Stimulated activated CD4-positive, alpha-beta T cell treated with anti-CD3 and anti-CD28 coated beads, Interleukin-4, amount 100 ng/mL, for 4 hours (primary cell): ENCODE measurements around the gene VPS51.
"Not testable (repeated sequence)": the region's sequence is repeated elsewhere in the genome, so short reads cannot be mapped to it uniquely, and the experiment has no call there.

Source experiments
- DNase-seq, 2 experiments: peaks; one replicate each; pipeline ENCODE4 v3.0.0-alpha.2; 2020

VPS51 gene

DNA sequence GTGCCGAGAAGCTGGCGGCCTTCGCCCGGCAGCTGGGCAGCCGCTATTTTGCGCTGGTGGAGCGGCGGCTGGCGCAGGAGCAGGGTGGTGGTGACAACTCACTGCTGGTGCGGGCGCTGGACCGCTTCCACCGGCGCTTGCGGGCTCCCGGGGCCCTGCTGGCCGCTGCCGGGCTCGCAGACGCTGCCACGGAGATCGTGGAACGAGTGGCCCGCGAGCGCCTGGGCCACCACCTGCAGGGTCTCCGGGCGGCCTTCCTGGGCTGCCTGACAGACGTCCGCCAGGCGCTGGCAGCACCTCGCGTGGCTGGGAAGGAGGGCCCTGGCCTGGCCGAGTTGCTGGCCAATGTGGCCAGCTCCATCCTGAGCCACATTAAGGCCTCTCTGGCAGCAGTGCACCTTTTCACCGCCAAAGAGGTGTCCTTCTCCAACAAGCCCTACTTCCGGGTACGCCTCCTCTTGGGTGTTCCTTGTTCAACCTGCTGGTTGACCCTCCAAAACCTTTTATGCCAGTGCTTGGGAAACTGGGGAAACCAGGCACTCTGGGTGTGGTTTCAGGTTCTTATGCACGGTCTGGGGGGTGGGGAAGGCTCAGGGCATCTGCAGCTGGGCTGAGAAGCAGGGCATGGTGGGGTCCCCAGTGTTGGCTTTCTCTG is 12.6 kb downstream of the VPS51 start:
- DNase-seq: no peak

DNA sequence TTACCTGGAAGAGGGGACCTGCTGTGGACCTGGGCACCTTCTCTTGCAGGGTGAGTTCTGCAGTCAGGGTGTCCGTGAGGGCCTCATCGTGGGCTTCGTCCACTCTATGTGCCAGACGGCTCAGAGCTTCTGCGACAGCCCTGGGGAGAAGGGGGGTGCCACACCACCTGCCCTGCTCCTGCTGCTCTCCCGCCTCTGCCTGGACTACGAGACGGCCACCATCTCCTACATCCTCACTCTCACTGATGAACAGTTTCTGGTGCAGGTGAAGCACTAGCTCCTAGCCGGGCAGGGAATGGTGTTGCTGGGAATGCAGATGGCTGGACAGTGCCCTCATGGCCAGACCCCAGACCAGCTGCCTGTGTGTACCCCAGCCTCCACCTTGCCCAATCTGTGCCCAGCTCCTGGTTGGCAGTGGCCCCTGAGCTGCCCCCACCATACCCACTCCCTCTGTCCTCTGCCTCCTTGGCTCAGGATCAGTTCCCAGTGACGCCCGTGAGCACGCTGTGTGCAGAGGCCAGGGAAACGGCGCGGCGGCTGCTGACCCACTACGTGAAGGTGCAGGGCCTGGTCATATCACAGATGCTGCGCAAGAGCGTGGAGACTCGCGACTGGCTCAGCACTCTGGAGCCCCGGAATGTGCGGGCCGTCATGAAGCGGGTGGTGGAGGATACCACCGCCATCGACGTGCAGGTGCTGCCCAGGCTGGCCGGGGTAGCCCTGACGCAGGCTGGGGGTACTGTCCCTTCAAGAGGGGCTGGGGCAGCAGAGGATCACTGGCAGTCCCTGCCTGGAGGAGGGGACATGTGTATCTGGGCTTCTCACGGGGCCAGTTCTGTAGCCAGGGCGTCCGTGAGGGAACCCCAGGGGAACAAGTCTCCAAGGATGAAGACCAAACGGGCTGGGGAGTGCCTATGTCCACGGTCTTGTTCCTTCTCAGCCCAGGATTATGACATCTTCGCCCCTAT is 13.5 kb downstream of the VPS51 start:
- no peak for DNase-seq

DNA sequence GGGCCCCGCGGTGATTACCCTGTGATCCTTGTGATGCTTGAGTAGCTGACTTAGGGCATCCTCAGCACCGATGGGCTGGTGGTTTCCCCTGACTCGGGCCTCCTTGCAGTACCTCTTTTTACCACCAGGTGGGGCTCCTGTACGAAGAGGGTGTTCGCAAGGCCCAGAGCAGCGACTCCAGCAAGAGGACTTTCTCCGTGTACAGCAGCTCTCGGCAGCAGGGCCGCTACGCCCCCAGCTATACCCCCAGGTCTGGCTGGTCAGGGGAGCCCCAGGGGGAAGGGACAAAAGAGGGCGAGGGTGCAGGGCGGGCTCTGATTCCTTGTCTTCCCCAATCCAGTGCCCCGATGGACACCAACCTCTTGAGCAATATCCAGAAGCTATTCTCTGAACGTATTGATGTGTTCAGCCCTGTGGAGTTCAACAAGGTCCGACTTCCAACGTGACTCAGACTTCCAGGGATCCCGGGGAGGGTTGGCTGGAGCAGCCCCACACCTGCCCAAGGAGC is 14.4 kb downstream of the VPS51 start:
- peak; percentile 89 to 95 for DNase-seq

DNA sequence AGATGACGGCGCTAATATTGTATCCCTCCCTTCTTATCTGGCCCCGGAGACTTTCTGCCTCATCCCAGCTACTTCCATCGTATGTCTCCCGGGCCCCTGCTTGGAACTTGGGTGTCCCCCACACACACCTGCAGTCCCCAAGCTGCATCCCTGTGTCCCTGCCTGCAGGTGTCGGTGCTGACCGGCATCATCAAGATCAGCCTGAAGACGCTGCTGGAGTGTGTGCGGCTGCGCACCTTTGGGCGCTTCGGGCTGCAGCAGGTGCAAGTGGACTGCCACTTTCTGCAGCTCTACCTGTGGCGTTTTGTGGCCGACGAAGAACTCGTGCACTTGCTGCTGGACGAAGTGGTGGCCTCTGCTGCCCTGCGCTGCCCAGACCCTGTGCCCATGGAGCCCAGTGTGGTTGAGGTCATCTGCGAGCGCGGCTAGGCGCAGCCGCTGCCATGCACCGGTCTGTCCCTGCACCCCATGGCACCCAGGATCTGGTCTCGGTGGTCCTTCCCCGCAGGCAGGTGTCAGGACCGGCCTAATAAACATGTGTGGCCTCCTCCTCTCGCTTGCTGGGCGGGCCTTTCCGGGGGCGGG is 15.2 kb downstream of the VPS51 start:
- DNase-seq: no peak

DNA sequence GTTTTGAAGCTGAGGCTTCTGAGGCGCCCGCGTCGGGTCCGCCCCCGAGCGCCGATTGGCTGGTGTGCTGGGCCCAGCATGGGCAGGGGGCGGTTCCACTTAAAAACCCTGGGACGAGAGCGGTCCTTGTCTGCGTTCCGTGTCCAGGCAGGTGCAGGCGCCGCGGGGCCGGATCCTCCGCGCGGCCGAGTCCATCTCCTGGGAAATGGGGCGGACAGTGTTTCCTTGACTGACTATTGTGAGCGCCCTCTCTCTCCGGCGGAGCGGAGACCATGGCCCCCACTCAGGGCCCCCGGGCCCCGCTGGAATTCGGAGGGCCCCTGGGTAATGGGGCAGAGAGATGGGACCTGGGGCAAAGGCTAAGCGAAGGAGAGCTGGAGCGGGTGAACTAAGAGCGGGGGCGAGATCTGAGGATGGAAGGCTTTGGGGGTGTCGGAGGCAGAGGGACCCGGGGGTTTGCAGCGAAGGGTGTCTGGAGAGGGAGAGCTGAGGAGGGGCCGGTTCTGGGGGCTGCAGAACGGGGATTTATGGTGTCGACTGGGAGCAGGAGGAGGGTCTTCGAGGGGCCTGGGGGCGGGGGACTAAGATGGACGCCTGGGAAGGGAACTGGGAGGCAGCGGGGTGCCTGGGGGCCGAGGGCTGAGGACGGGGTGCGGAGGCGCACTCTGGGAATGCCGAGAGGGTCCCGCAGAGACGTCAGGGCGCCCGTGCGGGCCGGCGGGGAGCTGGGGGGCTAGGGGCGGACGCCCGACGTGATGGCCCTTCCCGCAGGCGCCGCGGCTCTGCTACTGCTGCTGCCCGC is 15.9 kb downstream of the VPS51 start, which contains the start of gene TM7SF2:
Gene TM7SF2, plus strand, starts transcription at position 129 of the 802 bp plus-strand sequence. Its CDS starts 144 bp downstream, at position 273.
- peak; percentile 92 to 93 for DNase-seq

DNA sequence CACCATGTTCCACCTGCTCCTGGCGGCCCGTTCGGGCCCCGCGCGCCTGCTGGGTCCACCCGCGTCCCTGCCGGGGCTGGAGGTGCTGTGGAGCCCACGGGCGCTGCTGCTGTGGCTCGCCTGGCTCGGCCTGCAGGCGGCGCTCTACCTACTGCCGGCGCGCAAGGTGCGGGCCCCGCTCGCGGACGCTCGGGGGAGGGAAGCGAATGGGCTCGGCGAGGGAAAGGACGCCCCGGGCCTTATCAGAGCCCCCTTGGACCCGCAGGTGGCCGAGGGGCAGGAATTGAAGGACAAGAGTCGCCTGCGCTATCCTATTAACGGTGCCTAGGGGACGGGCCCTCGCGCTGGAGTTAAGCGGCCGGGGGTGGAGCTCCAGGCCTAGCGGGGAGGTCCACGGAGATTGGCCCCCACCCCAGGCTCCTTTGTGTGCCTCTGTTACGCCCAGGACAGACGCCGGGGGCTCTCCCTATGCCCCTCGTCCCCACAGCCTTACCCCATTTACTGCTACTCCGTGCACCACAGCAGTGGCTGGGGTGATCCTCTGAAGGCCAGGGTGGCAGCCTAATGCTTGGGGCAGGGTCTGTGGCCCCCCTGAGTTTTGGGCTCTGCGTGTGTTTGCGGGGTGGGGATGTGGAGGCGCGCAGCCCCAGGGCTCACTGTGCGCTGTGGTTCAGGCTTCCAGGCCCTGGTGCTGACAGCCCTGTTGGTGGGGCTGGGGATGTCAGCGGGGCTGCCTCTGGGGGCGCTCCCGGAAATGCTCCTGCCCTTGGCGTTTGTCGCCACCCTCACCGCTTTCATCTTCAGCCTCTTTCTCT is 16.7 kb downstream of the VPS51 start:
- DNase-seq: peak; percentile 68 to 76

DNA sequence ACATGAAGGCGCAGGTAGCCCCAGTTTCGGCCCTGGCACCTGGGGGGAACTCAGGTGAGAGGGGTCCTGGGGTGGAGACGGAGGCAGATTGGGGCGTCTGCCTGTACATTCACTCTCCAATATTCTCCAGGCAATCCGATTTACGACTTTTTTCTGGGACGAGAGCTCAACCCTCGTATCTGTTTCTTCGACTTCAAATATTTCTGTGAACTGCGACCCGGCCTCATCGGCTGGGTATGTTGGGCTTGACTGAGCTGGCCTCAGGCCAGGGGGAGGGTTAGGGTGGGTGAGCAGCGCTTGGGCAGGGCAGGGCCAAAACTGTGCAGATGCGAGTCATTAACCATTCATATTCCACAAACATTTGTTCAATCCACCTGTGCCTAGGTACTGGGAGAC is 17.3 kb downstream of the VPS51 start:
- no peak for DNase-seq

DNA sequence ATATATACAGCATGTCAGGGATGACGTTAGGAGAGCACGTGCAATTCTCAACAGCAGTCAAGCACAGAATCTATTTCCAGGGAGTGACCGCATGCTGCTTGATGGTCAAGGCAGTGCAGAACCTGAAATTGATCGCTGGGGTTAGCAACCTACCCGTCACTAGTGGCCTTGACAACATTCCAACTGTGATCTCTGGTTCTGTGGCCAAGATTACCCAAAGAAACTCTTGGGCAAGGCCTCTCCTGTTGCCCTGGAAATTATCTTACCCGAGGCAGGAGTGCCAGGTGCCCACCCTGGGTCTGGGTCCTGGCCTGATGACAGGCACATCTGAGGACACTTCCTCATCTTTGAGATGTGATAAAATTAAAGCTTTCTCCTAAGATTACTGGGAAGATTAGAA is 17.8 kb downstream of the VPS51 start:
- DNase-seq: no peak

DNA sequence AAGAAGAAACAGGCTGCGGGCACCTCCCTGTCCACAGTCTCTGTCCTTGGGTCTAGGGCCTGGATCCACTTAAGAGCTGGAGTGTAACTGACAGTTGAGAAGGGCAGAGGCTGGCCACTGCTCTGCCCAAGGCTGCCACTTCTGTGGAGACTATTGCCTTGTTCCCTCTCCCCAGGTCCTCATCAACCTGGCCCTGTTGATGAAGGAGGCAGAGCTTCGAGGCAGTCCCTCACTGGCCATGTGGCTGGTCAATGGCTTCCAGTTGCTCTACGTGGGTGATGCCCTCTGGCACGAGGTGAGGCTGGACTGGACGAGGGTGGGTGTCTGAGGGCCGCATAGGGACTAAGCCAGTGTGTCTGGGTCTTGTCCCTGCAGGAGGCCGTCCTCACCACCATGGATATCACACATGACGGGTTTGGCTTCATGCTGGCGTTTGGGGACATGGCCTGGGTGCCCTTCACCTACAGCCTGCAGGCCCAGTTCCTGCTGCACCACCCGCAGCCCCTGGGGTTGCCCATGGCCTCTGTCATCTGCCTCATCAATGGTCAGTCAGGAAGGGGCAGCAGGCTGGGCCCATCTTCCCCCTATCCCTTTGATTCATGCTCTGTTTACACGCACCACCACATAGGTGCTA is 18.6 kb downstream of the VPS51 start:
- DNase-seq: no peak

DNA sequence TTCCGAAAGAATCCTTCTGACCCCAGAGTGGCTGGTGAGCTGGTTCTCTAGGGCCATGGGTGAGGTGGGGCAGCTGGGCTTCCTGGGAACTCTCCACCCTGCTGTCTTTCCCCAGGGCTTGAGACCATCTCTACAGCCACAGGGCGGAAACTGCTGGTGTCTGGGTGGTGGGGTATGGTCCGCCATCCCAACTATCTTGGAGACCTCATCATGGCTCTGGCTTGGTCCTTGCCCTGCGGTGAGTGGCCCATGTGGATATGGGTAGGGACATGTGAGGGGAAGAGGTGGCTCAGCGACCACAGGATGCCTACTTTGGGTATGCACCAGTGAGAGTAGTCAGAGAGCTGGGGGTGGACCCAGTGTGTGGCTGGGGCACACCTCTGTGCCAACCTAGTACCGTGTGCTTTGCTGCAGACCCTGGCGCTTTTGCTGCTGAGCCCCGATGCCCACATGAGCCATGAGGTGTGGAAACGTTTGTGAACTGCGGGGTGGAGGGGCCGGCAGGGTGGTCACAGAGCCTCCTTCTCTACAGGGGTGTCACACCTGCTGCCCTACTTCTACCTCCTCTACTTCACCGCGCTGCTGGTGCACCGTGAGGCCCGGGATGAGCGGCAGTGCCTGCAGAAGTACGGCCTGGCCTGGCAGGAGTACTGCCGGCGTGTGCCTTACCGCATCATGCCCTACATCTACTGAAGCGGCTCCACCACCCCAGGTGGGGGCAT is 19.5 kb downstream of the VPS51 start:
- DNase-seq: no peak

DNA sequence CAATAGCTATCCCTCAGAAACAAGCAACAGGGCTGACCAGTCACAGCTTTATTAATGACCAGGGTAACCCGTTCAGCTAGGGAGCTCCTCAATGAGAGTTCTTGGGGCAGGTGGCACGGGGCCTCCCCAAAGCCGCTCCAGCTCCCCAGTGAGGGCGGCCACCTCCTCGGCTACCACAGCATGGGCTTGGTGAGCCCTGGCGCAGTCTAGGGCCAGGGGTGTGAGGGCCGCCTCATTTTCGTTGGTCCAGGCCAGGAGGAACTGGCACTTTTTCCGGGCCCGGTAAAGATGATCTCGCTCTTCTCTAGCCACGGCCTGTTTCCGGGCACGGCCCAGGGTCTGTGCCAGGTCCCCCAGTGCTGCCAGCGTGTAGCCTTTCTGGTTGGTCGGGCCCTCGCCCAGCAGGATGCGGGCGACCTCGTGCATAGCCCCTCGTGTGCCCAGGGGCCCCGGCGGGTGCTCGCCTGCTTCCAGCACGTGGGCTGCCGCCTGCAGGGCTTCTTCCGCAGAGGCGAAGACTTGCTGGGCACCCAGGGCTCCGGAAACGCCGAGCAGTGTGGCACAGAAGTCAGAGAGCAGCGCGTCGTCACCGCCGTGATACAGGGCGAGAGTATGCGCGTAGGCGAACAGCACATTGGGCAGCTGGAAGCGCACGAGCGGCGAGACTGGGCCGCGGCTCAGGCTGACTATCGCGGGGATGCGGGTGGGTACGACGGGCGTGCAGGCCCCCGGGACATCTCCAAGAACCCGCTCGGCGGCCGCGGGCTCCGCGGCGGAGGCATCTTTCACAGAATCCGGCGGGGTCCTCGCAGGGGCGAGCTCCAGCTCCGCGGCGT is 20.6 kb downstream of the VPS51 start:
- DNase-seq: peak; percentile 59 to 77

DNA sequence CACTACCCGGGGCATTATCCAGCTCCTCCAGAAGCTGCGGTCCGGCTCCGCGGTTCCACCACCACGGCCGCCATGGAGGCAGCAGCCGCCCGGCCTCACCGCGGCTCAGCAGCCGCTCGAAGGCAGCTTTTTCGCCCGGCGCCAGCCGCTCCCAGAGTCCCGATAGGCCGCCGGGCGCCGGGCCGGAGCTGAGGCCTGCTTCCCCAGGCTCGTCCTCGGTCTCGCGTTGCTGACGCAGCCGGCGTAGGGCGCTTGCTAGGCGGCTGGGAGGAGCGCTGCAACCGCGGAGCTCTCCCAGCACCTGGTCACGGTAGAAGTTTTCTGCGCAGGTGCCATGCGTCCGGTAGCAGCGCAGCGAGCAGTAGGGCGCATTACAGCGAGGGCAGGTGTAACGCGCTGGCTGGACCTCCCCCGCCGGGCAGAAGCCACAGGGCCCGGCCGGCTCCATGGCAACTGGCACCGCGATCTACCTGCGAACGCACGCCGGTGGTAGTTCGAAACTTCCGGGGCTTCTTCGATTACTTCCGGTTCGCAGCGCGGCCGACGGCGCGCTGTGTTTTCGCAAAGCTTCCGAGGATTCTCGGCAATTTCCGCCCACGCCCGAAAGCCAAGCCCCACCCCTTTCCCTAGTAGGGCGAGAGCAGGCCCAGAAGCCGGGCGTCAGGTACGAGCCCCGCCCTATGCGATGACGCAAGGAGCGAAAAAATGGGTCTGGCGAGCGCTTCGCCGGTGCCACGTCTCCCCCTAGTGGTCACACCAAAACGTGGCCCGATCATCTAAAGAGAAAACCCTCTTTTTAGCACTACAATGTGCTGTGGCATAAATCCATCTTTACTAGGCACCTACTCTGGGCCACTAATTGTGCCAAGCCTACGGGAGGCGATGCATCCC is 21.4 kb downstream of the VPS51 start, which contains the start of gene ZNHIT2:
Gene ZNHIT2, minus strand, starts transcription at position 496 of the 891 bp plus-strand sequence. Its CDS starts 48 bp downstream, at position 448.
- DNase-seq: peak; percentile 100

DNA sequence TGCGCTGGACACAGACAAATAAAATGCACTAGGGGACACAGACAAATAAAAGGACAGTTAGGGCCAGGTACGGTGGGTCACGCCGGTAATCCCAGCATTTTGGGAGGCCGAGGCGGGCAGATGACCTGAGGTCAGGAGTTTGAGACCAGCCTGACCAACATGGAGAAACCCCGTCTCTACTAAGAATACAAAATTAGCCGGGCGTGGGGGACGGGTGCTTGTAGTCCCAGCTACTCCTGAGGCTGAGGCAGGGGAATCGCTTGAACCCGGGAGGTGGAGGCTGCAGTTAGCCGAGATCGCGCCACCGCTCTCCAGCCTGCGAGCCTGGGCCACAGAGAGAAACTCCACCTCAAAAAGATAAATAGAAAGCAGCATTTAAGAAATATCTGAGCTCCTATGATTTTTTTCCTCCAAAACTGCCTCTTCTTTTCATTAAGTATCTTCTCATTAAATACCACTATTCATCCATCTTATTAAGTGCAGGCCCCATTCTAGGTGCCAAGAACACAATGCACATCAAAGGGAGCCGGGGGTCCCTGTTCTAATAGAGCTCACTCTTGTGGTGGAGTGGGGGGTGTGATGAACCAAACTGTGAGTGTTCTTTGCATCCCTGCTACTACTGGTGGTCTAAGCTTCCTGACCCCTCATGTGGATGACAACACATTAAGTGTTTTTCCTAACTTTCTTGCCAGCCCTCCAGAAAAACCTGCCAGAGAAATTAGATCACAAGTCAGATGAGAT is 22.3 kb downstream of the VPS51 start:
- DNase-seq: no peak

DNA sequence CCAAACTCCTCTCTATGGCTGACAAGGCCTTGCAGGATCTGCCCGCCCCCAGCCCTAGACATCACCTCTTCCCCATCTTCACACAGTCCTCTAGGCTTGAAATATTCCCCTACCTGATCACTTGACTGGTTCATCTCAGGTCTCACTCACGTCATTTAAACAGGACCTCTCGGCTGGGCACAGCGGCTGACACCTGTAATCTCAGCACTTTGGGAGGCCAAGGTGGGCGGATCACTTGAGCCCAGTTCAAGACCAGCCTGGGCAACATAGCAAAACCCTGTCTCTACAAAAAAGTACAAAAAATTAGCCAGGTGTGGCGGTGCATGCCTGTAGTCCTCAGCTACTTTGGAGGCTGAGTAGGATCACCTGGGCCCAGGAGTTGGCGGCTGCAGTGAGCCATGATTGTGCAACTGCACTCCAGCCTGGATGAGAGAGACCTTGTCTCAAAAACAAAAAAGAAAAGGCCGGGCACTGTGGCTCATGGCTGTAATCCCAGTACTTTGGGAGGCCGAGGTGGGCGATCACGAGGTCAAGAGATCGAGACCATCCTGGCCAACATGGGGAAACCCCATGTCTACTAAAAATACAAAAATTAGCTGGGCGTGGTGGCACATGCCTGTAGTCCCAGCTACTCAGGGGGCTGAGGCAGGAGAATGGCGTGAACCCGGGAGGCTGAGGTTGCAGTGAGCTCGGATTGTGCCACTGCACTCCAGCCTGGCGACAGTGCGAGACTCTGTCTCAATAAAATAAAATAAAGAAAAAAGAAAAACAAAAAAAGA is 23.1 kb downstream of the VPS51 start:
- not testable (repeated sequence) for DNase-seq

DNA sequence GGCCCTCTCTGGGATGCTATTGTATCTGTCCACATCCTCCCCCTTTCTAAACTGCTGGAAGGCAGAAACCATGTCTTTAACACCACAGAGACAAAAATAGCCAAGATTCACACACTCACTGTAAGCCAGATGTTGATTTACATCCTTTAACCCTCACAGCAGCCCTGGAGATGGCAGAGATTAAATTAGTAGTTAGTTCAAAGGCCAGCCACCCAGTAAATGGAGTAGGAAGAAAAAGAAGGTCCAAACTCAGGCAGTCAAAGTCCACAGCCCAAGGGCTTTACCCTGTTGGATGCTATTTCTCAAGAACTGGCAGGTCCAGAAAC is 23.6 kb downstream of the VPS51 start:
- no peak for DNase-seq

DNA sequence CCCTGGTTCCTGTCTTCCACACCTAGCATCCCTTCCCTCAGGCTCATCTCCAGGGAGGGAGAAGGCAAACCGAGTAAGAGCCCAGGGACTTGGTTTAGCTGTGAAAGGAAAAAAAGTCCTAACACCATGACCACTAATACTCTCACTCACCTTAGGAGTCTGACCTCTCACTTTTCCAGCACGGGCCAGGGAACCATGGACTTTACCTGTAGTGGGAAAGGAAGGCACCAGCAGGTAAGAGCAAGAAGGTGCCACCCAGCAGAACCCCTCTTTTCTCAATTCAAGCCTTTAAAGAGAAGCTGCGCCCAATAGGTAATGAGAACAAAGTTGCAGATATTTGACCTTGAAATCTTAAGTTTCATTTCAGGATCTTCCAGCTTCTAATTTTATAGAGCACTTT is 24.8 kb downstream of the VPS51 start:
- no peak for DNase-seq

DNA sequence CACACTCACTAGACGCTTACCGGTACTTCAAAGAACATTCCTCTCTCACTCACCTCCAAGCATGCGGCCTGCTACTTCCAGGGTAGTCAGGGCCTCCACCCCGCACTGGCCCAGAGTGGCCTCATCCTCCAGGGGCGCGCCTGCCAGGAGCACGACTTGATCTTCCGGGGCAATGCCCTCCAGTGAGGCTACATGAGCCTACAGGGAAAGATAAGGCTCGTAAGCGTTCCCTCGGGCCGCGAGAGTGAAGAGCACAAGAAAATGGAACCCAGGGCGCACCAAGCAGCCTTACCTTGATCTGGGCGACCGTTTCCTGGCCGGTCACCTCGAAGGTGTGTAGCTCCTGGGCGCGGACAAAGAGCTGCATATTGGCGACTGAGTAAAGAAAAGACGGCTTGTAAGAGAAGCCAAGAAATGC is 25.4 kb downstream of the VPS51 start:
- DNase-seq: peak in 1 of 2 experiments; percentile 30
